ENCODE data around the gene PACS1.
A peak's percentile ranks its signal among the peaks of the same experiment; 100 is the strongest.

Gene PACS1

DNA sequence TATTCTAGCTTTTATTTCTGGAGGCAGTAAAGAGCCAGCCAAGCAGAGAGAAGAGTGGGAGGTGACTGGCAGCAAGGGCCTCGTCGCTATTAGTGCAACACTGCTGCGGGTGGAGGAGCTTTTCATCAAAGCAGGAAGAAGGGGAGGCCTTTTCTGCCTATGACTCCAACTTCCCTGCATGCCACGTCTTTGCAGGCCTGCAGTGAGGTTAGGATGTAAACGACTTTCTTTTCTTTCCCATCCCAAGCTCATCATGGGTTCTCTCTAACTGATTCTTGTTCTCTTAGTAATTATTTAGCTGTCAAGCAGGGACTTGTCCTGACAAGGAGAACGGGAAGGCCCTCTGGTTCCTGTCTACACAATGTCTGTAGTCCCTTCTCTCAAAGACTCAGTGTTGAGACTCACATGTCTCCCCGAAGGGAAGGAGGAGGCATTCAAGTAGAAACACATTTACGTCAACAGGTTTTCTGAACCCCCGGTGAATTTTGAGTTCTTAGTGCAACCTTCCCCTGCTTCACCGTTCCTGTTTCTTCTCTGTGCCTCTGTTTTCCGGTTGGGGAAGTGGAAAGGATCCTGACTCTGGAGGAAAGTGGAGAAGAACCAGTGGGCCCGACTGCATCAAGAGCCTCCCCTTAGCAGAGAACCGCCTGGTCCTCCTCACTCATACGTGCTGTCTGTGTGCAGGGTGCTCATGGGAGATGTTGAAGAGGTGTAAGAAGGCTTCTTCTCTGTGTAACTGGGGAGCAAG, 56.9 kb downstream of the PACS1 start:
- 52 to 62% methylated on average over 10 to 11 of the region's 14 CpGs for WGBS, 2 experiments (ENCODE audit: insufficient coverage in 2 of 2)
- Histone ChIP-seq H3K27ac (ENCODE audit: low read depth, low read length, severe bottlenecking) (peak overlapping the region; percentile 88), H3K4me3 (ENCODE audit: extremely low read depth, insufficient read depth, low read length, poor library complexity, severe bottlenecking) (no peak overlapping the region)

DNA sequence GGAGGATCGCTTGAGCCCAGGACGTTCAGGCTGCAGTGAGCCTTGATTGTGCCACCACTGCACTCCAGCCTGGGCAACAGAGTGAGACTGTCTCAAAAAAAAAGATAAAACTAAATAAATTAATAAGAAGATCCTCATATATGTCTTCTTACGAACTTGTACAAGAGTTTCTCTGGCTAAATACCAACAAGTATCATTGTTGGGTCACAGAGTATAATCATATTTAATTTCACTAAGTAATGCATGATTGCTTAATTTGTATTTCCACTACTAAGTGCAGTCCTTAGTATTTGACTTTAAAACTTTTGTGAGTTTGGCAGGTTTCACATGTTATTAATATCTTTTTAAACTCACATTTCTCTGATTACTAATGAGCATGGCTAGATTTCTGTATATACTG, 60.9 kb downstream of the PACS1 start:
- H3K9me3 ChIP-seq (ENCODE audit: control insufficient read depth, low read length), result no peaks in the 10 kb centered on the region
- peaks cover 9% of the 10 kb centered on the region for H3K36me3 ChIP-seq (ENCODE audit: control insufficient read depth, insufficient read depth, low read length)
- WGBS, 2 experiments (ENCODE audit: insufficient coverage in 2 of 2), result 90% methylated on average over 2 of the region's 3 CpGs; no CpG with 5 or more reads in 1 of the 2 experiments
- no peak overlapping the region for H3K4me3 ChIP-seq (ENCODE audit: extremely low read depth, insufficient read depth, low read length, poor library complexity, severe bottlenecking)
- peaks cover 31% of the 10 kb centered on the region for H3K4me1 ChIP-seq (ENCODE audit: control insufficient read depth, insufficient read depth, low read length, poor library complexity, severe bottlenecking)
- no peak overlapping the region for H3K27ac ChIP-seq (ENCODE audit: low read depth, low read length, severe bottlenecking)

More for the DNA sequence above, 56.9 kb downstream of the PACS1 start:
- peaks cover 5% of the 10 kb centered on the region for H3K36me3 ChIP-seq (ENCODE audit: control insufficient read depth, insufficient read depth, low read length)
- peaks cover 38% of the 10 kb centered on the region for H3K4me1 ChIP-seq (ENCODE audit: control insufficient read depth, insufficient read depth, low read length, poor library complexity, severe bottlenecking)
- H3K9me3 ChIP-seq (ENCODE audit: control insufficient read depth, low read length), result no peaks in the 10 kb centered on the region

DNA sequence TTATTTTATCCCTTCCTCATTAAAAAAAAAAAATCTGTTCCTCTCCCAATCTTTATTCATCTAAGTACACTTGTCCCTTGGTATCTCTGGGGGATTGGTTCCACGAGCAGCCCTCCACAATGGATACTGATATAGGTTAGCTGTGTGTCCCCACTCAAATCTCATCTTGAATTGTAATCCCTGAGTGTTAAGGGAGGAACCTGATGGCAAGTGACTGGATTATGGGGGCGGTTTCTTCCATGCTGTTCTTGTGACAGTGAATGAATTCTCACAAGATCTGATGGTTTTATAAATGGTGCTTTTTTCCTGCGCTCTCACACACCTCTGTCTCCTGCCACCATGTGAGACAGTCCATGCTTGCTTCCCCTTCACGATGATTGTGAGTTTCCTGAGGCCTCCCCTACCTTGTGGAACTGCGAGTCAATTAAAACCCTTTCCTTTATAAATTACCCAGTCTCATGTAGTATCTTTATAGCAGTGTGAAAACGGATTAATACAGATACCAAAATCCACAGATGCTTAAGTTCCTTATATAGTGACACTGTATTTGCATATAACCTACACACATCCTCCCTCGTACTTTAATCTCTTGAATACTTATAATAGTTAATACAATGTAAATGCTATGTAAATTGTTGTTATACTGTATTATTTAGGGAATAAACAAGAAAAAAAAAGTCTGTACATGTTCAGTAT, 62.0 kb downstream of the PACS1 start:
- Histone ChIP-seq H3K4me3 (ENCODE audit: extremely low read depth, insufficient read depth, low read length, poor library complexity, severe bottlenecking) (no peak overlapping the region), H3K9me3 (ENCODE audit: control insufficient read depth, low read length) (no peaks in the 10 kb centered on the region), H3K27ac (ENCODE audit: low read depth, low read length, severe bottlenecking) (no peak overlapping the region), H3K4me1 (ENCODE audit: control insufficient read depth, insufficient read depth, low read length, poor library complexity, severe bottlenecking) (peaks cover 24% of the 10 kb centered on the region), H3K36me3 (ENCODE audit: control insufficient read depth, insufficient read depth, low read length) (peaks cover 9% of the 10 kb centered on the region)
- 95 to 100% methylated on average over 1 to 3 of the region's 7 CpGs for WGBS, 2 experiments (ENCODE audit: insufficient coverage in 2 of 2)

DNA sequence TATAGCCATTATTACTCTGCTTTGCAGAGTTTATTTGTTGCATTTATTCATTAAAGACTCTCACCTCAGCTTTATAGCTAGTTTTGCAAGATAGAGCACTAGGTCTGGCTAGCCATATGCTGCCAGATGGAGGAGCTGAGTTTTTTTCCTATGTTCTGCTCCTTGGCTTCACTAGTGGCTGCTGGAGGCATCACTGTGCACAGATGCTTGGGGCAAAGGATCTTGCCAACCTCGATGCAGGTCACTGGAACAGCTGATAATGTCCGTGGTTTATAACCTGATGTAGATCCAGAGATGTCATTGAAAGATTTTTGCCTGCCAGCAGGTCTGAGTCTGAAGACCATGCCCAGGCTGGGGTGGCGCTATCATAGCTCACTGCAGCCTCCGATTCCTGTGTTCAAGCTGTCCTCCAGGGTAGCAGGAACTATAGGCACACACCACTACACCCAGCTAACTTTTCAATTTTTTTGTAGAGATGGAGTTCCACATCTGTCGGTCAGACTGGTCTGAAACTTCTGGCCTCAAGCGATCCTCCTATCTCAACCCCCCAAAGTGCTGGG, 63.2 kb downstream of the PACS1 start:
- Histone ChIP-seq H3K4me1 (ENCODE audit: control insufficient read depth, insufficient read depth, low read length, poor library complexity, severe bottlenecking) (peaks cover 20% of the 10 kb centered on the region), H3K36me3 (ENCODE audit: control insufficient read depth, insufficient read depth, low read length) (peaks cover 4% of the 10 kb centered on the region), H3K27ac (ENCODE audit: low read depth, low read length, severe bottlenecking) (no peak overlapping the region), H3K4me3 (ENCODE audit: extremely low read depth, insufficient read depth, low read length, poor library complexity, severe bottlenecking) (no peak overlapping the region), H3K9me3 (ENCODE audit: control insufficient read depth, low read length) (no peaks in the 10 kb centered on the region)
- WGBS, 2 experiments (ENCODE audit: insufficient coverage in 2 of 2), result 91 to 96% methylated on average over 5 to 6 of the region's 6 CpGs

DNA sequence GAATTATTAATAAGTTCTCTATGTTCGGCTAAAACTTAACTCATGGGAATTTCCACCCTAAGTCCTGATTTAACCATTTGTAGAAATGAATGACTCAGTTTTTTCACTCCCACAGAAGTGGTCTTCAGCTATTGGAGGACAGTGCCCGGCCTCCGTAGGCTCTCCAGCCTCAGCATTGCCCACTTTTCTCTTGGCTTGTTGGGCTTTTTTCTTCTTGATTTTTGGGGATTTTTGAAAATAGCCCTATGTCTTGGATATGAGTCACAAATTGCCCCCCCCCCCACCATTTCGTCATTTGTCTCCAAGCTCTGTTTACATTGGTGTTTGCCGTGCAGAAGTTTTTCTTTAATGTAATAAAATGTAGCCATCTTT, 66.7 kb downstream of the PACS1 start:
- Histone ChIP-seq H3K27ac (ENCODE audit: low read depth, low read length, severe bottlenecking) (no peak overlapping the region), H3K9me3 (ENCODE audit: control insufficient read depth, low read length) (no peaks in the 10 kb centered on the region), H3K4me1 (ENCODE audit: control insufficient read depth, insufficient read depth, low read length, poor library complexity, severe bottlenecking) (peaks cover 24% of the 10 kb centered on the region), H3K36me3 (ENCODE audit: control insufficient read depth, insufficient read depth, low read length) (peaks cover 11% of the 10 kb centered on the region), H3K4me3 (ENCODE audit: extremely low read depth, insufficient read depth, low read length, poor library complexity, severe bottlenecking) (no peak overlapping the region)
- 100% methylated on average over 1 to 2 of the region's 5 CpGs for WGBS, 2 experiments (ENCODE audit: insufficient coverage in 2 of 2)

DNA sequence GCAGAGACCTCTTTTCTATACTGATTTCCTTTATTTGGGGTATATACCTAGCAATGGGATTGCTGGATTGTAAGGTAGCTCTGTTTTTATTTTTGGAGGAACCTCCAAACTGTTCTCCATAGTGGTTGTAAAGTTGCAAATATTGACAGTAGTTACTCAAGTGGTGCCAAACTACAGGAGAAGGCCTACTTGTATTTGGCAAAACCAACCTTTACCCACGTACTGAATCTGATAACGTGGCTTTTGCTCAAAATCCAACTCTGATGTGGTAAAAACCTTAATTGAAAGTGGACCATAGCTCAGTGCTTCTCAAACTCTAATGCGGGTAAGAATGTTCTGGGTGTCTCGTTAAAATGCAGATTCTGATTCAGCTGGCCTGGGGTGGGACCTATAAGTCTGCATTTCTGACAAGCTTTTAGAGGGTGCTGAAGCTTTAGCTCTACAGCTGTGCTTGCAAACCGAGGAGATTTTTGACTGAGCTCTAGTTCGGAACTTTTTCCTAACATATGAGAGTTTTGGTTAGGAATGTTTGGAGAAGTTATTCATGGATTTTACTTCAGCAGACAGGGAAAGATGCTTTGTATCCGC, 69.8 kb downstream of the PACS1 start:
- no peaks in the 10 kb centered on the region for H3K9me3 ChIP-seq (ENCODE audit: control insufficient read depth, low read length)
- WGBS, 2 experiments (ENCODE audit: insufficient coverage in 2 of 2), result 95% methylated on average over 6 to 7 of the region's 7 CpGs
- no peak overlapping the region for H3K27ac ChIP-seq (ENCODE audit: low read depth, low read length, severe bottlenecking)
- H3K4me3 ChIP-seq (ENCODE audit: extremely low read depth, insufficient read depth, low read length, poor library complexity, severe bottlenecking), result no peak overlapping the region
- peaks cover 15% of the 10 kb centered on the region for H3K36me3 ChIP-seq (ENCODE audit: control insufficient read depth, insufficient read depth, low read length)
- H3K4me1 ChIP-seq (ENCODE audit: control insufficient read depth, insufficient read depth, low read length, poor library complexity, severe bottlenecking), result peaks cover 23% of the 10 kb centered on the region

DNA sequence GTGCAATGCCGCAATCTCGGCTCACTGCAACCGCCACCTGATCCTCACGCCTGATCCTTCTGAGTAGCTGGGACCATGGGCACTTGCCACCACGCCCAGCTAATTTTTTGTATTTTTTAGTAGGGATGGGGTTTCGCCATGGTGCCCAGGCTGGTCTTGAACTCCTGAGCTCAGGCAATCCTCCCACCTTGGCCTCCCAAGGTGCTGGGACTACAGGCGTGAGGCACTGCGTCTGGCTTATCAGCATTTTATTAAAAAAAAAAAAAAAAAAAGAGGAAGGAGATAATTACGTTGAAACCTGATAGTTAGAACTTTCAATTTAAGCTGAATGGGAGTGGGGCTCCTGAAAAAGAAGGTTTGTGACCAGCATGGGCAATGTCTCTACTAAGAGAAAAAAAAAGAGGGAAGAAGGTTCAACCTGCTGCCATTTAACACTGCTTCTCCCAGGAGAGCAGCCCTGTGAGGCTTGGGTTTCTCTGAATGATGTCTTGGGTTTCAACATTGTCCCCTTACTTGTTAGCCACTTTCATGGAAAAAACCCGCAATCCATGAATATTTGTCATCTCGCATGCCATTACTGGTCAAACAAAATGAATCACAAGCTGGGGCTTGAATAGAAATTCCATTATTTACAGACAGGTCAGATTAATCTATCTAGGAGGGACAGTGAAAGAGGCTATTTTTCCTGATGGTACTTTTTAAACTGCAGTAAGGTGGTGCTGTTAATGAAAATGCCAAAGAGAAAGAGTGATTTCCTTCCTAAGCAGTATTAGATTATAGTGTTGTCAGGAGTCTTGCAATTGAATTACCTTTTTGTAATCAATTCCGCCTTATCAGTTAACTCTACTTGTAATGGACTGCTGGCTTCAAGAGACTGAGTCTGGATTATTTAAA, 72.5 kb downstream of the PACS1 start:
- Histone ChIP-seq H3K36me3 (ENCODE audit: control insufficient read depth, insufficient read depth, low read length) (peaks cover 24% of the 10 kb centered on the region), H3K4me1 (ENCODE audit: control insufficient read depth, insufficient read depth, low read length, poor library complexity, severe bottlenecking) (peaks cover 13% of the 10 kb centered on the region), H3K4me3 (ENCODE audit: extremely low read depth, insufficient read depth, low read length, poor library complexity, severe bottlenecking) (no peak overlapping the region), H3K27ac (ENCODE audit: low read depth, low read length, severe bottlenecking) (no peak overlapping the region), H3K9me3 (ENCODE audit: control insufficient read depth, low read length) (no peaks in the 10 kb centered on the region)
- WGBS, 2 experiments (ENCODE audit: insufficient coverage in 2 of 2), result 81 to 99% methylated on average over 5 to 8 of the region's 12 CpGs

DNA sequence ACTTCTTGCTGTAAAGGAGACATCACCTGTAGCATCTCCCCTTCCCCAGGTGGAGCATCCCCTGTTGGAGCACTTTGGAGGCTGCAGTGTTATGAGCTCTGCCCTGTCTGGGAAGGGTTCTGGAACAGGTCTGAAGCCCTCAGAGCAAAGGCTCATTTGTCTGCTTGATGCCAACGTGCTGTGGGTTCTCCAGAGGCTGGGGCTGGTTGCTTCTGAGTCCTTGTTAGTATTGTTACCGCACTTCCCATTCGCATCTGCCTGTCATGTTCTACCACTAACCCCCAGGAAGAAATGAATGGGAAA, 73.1 kb downstream of the PACS1 start:
- Histone ChIP-seq H3K9me3 (ENCODE audit: control insufficient read depth, low read length) (no peaks in the 10 kb centered on the region), H3K4me1 (ENCODE audit: control insufficient read depth, insufficient read depth, low read length, poor library complexity, severe bottlenecking) (peaks cover 13% of the 10 kb centered on the region), H3K4me3 (ENCODE audit: extremely low read depth, insufficient read depth, low read length, poor library complexity, severe bottlenecking) (no peak overlapping the region), H3K36me3 (ENCODE audit: control insufficient read depth, insufficient read depth, low read length) (peaks cover 24% of the 10 kb centered on the region), H3K27ac (ENCODE audit: low read depth, low read length, severe bottlenecking) (no peak overlapping the region)
- 75 to 94% methylated on average over 1 to 2 of the region's 3 CpGs for WGBS, 2 experiments (ENCODE audit: insufficient coverage in 2 of 2)

DNA sequence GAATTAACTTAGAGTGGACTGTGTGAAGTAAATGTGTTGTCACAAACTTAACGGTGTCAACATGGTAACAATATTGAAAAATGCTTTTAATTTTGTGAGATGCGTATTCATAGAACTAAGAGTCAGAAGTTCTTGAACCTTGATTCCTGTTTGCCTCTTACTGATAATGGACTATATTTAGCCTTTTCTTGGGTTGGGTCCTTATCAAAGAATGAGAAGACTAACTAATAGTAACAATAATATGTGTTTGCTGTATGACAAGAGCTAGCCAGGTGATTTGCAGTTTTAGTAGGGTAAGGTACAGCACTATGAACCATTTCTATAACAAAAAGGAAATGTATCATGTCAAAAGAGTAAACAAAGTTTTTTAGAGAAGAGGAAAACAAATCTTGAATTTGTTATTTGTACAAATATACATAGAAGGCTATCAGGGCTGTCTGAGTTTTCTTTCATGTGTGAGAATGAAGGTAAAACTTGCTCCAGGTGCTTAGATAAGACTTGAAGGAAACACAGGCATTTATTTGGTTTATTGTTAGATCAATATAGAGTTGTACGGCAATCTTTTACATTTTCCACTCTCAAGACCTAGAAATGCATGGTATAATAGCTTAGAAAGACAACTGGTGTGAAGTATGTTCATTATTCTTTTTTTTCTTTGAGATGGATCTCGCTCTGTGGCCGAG, 74.1 kb downstream of the PACS1 start:
- Histone ChIP-seq H3K36me3 (ENCODE audit: control insufficient read depth, insufficient read depth, low read length) (peaks cover 24% of the 10 kb centered on the region), H3K4me3 (ENCODE audit: extremely low read depth, insufficient read depth, low read length, poor library complexity, severe bottlenecking) (no peak overlapping the region), H3K9me3 (ENCODE audit: control insufficient read depth, low read length) (no peaks in the 10 kb centered on the region), H3K4me1 (ENCODE audit: control insufficient read depth, insufficient read depth, low read length, poor library complexity, severe bottlenecking) (peaks cover 13% of the 10 kb centered on the region), H3K27ac (ENCODE audit: low read depth, low read length, severe bottlenecking) (no peak overlapping the region)
- WGBS, 2 experiments (ENCODE audit: insufficient coverage in 2 of 2), result 95 to 100% methylated on average over 1 to 2 of the region's 5 CpGs

DNA sequence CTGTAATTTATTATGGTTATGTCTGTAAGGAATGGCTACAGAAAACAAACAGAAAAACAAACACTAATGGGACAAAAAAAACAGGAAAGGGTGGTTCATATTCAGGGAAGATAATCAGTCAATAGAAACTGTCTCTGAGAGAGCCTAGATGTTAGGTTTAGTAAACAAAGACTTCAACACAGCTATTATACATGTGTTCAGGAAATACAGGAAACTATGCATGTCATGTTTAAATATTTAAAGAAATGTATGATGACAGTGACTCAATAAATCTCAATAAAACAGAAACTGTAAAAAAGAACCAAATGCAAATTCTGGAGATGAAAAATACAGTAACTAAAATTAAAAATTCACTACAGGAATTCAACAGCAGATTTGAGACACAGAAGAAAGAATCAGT, 76.0 kb downstream of the PACS1 start:
- peaks cover 15% of the 10 kb centered on the region for H3K4me1 ChIP-seq (ENCODE audit: control insufficient read depth, insufficient read depth, low read length, poor library complexity, severe bottlenecking)
- peaks cover 17% of the 10 kb centered on the region for H3K36me3 ChIP-seq (ENCODE audit: control insufficient read depth, insufficient read depth, low read length)
- H3K9me3 ChIP-seq (ENCODE audit: control insufficient read depth, low read length), result no peaks in the 10 kb centered on the region
- H3K27ac ChIP-seq (ENCODE audit: low read depth, low read length, severe bottlenecking), result no peak overlapping the region
- no peak overlapping the region for H3K4me3 ChIP-seq (ENCODE audit: extremely low read depth, insufficient read depth, low read length, poor library complexity, severe bottlenecking)

Measured in mesodermal cell (in vitro differentiated cells).